CD14-positive monocyte (primary cell): Measurements from ENCODE around the gene NHERF2. TPM values are rescaled to one million over a fixed set of nuclear protein-coding genes. Genes with fewer than 3 reads are reported as not detected.

Experiments used
- DNase-seq, 3 donors: peaks; one replicate each; pipeline ENCODE4 v3.0.0-alpha.2; 2011 to 2022
- H2AFZ ChIP-seq: 2 replicates; pipeline ENCODE4 v1.6.0; 2012; ENCODE audit warnings: mild to moderate bottlenecking, low read depth, low read length, inconsistent platforms; ENCODE audit not compliant: insufficient read depth, poor library complexity, severe bottlenecking
- H3K27ac ChIP-seq, 2 donors: 1 replicate in 1 of 2; 2 replicates in 1 of 2; pipeline ENCODE4 v1.5.1; 2012 to 2013; ENCODE audit warnings: low read length in 2 of 2, control low read depth in 1 of 2, inconsistent platforms in 1 of 2, low read depth in 1 of 2, mild to moderate bottlenecking in 1 of 2
- H3K27me3 ChIP-seq, 2 donors: one replicate each; pipeline versions ENCODE4 v1.6.0 to v1.6.1; 2011 to 2013; ENCODE audit warnings: low read length in 2 of 2; ENCODE audit not compliant: control insufficient read depth in 2 of 2, insufficient read depth in 2 of 2
- H3K36me3 ChIP-seq, 2 donors: replicated peaks in 1 of 2; 1 replicate in 1 of 2; 2 replicates in 1 of 2; pipeline versions ENCODE4 v1.5.1 to v1.6.1; 2012 to 2013; ENCODE audit warnings: low read length in 2 of 2, control low read depth in 1 of 2, inconsistent platforms in 1 of 2, mild to moderate bottlenecking in 1 of 2; ENCODE audit not compliant: insufficient read depth in 2 of 2, control insufficient read depth in 1 of 2
- H3K4me1 ChIP-seq, 2 donors: 1 replicate in 1 of 2; 2 replicates in 1 of 2; pipeline versions ENCODE4 v1.5.1 to v1.6.1; 2012 to 2013; ENCODE audit warnings: low read length in 2 of 2, control low read depth in 1 of 2, inconsistent platforms in 1 of 2, mild to moderate bottlenecking in 1 of 2, moderate library complexity in 1 of 2; ENCODE audit not compliant: insufficient read depth in 2 of 2, control insufficient read depth in 1 of 2
- H3K4me2 ChIP-seq: replicated peaks from 2 replicates; pipeline ENCODE3; 2012; ENCODE audit warnings: low read length, moderate library complexity, mild to moderate bottlenecking; ENCODE audit not compliant: poor library complexity, severe bottlenecking; ENCODE audit errors: extremely low read depth
- H3K4me3 ChIP-seq, 3 experiments: fragments of 200-600 bp in 1 of 3; sonication (generic) in 1 of 3; replicated peaks in 1 of 3; 1 replicate in 2 of 3; 2 replicates in 1 of 3; pipeline ENCODE4 v1.5.1; 2011 to 2013; ENCODE audit warnings: low read length in 3 of 3, mild to moderate bottlenecking in 3 of 3, control low read depth in 2 of 3, low read depth in 2 of 3, inconsistent platforms in 1 of 3, moderate library complexity in 1 of 3
- H3K79me2 ChIP-seq: 2 replicates; pipeline ENCODE4 v1.6.0; 2012; ENCODE audit warnings: mild to moderate bottlenecking, control low read depth, inconsistent platforms, low read length, moderate library complexity; ENCODE audit not compliant: insufficient read depth
- H3K9ac ChIP-seq: 2 replicates; pipeline ENCODE4 v1.6.0; 2017; ENCODE audit warnings: low read length, mild to moderate bottlenecking; ENCODE audit not compliant: insufficient read depth, poor library complexity, severe bottlenecking
- H3K9me3 ChIP-seq, 2 donors: replicated peaks in 1 of 2; 1 replicate in 1 of 2; 2 replicates in 1 of 2; pipeline versions ENCODE4 v1.5.1 to v1.6.1; 2012 to 2013; ENCODE audit warnings: low read length in 2 of 2, control low read depth in 1 of 2; ENCODE audit not compliant: control insufficient read depth in 1 of 2, insufficient read depth in 1 of 2
- H4K20me1 ChIP-seq: 2 replicates; pipeline ENCODE4 v1.6.0; 2012; ENCODE audit warnings: mild to moderate bottlenecking, low read length, control low read depth, moderate library complexity; ENCODE audit not compliant: insufficient read depth
- H3K27ac Mint-ChIP-seq, 7 donors: one replicate each; pipeline ENCODE4 v1.8.0; 2020; ENCODE audit warnings: mild to moderate bottlenecking in 7 of 7, mixed read lengths in 7 of 7, moderate library complexity in 6 of 7, inconsistent platforms in 2 of 7
- H3K27me3 Mint-ChIP-seq, 3 donors: one replicate each; pipeline ENCODE4 v1.8.0; 2021 to 2022; ENCODE audit warnings: low read depth in 3 of 3, mild to moderate bottlenecking in 3 of 3, mixed read lengths in 3 of 3, moderate library complexity in 3 of 3, inconsistent platforms in 1 of 3
- H3K36me3 Mint-ChIP-seq, 2 donors: one replicate each; pipeline ENCODE4 v1.8.0; 2020; ENCODE audit warnings: mixed read lengths in 2 of 2, inconsistent platforms in 1 of 2, mild to moderate bottlenecking in 1 of 2
- H3K4me1 Mint-ChIP-seq: one replicate; pipeline ENCODE4 v1.8.0; 2020; ENCODE audit warnings: mild to moderate bottlenecking, mixed read lengths
- H3K4me3 Mint-ChIP-seq, 2 donors: one replicate each; pipeline ENCODE4 v1.8.0; 2020; ENCODE audit warnings: mild to moderate bottlenecking in 2 of 2, mixed read lengths in 2 of 2, moderate library complexity in 1 of 2
- H3K9me3 Mint-ChIP-seq, 7 donors: one replicate each; pipeline ENCODE4 v1.8.0; 2020 to 2022; ENCODE audit warnings: mixed read lengths in 7 of 7, mild to moderate bottlenecking in 6 of 7, moderate library complexity in 6 of 7, inconsistent platforms in 2 of 7
- WGBS: methylation state at CpG from one replicate; pipeline ENCODE4 v1.1.5; 2013; ENCODE audit warnings: missing lambda C conversion rate; ENCODE audit not compliant: insufficient coverage; 5-methylcytosine and 5-hydroxymethylcytosine counted together
- intact Hi-C, 2 donors: fragments of 100-400 bp; cut with micrococcal nuclease; formaldehyde crosslinking; loops; one replicate each; pipeline versions ENCODE4 v1.15.0 to v1.15.1; 2023
- polyA plus RNA-seq, 3 donors: library from polyadenylated mRNA; depleted of rRNA in 1 of 3; unstranded in 2 of 3; stranded (reverse) in 1 of 3; fragments of 300-500 nt in 2 of 3; fragments of >200 nt in 1 of 3; fragmentation: Illumina TruSeq in 2 of 3; gene quantifications; 1 replicate in 2 of 3; 2 replicates in 1 of 3; pipeline ENCODE4 v1.2.3, GENCODE V29; 2012 to 2021
- TF ChIP-seq, protein P1 (sequence below): fragments of 200-600 bp; IDR thresholded peaks from one replicate; pipeline ENCODE4 v1.8.0; 2022; ENCODE audit warnings: antibody characterized with exemption, mild to moderate bottlenecking

Gene NHERF2
- polyA plus RNA-seq, 3 donors, result 0.66 to 8.2 (median 0.78) TPM

DNA sequence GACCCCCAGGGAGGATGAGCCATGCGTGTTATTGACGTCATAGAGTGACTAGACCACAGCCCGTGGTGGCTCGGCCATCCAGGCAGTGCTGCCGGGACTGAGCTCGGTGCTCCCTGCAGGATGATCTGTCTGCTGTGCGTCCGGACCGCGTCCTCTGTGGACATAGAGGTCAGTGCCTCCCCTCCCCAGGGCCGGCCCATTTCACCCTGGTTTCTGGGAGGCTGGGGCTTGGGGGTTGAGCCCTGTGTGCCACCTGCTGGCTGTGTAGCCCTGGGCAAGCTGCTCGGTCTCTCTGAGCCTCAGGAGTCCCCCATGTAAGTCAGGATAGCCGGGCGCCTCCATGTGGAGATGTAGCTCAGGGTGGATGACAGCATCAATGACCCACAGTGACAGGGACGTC is 29.4 kb downstream of the NHERF2 start:
- Histone ChIP-seq H3K4me1 (no peaks in the 10 kb centered on the region), H3K79me2 (no peaks in the 10 kb centered on the region), H3K4me2 (no peak overlapping the region), H2AFZ (no peak overlapping the region), H4K20me1 (no peaks in the 10 kb centered on the region), H3K36me3 (peaks cover 60 to 91% of the 10 kb centered on the region in 2 donors), H3K9ac (no peak overlapping the region), H3K27me3 (no peaks in the 10 kb centered on the region), H3K4me3 (no peak overlapping the region), H3K9me3 (no peaks in the 10 kb centered on the region), H3K27ac (no peak overlapping the region)
- WGBS, result 95% methylated on average over 14 of the region's 15 CpGs
- H3K4me3 Mint-ChIP-seq, result no peak overlapping the region
- DNase-seq, result no peak
- H3K4me1 Mint-ChIP-seq, result no peaks in the 10 kb centered on the region
- TF ChIP-seq, protein P1, sequence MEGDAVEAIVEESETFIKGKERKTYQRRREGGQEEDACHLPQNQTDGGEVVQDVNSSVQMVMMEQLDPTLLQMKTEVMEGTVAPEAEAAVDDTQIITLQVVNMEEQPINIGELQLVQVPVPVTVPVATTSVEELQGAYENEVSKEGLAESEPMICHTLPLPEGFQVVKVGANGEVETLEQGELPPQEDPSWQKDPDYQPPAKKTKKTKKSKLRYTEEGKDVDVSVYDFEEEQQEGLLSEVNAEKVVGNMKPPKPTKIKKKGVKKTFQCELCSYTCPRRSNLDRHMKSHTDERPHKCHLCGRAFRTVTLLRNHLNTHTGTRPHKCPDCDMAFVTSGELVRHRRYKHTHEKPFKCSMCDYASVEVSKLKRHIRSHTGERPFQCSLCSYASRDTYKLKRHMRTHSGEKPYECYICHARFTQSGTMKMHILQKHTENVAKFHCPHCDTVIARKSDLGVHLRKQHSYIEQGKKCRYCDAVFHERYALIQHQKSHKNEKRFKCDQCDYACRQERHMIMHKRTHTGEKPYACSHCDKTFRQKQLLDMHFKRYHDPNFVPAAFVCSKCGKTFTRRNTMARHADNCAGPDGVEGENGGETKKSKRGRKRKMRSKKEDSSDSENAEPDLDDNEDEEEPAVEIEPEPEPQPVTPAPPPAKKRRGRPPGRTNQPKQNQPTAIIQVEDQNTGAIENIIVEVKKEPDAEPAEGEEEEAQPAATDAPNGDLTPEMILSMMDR, result no peak
- no peaks in the 10 kb centered on the region for H3K9me3 Mint-ChIP-seq
- H3K36me3 Mint-ChIP-seq, result peaks cover 71 to 91% of the 10 kb centered on the region in 2 donors
- no peaks in the 10 kb centered on the region for H3K27me3 Mint-ChIP-seq
- H3K27ac Mint-ChIP-seq, result no peak overlapping the region
- intact Hi-C loops, result no loop called here

DNA sequence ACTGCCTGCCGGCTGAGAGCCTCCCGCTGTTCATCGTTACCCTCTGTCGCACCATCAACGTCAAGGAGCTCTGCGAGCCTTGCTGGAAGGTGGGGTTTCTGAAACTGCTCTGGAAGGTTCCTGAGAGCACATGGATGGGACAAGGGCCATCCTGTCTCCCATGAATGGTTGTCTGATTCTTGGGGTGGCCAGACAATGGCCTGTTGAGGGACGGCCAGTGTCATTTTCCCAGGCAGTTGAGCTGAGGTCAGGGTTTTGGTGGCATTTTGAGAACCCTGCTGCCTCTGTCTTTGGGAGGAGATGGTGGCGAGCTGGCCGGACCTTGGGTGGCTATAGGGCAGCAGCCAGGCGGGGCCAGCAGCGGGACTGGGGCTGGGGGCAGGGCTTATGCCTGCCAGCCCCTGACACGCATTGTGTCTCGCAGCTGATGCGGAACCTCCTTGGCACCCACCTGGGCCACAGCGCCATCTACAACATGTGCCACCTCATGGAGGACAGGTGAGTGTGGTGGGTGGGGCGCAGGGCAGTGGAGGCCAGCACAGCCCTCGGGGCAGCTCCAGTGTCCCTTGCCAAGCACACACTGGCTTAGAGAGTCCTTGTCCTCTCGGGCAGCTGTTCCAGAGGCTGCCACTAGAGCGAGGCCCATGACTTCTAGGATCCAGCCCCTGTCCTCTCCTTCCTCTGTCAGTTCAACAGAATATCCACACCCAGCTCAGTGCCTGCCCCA is 30.1 kb downstream of the NHERF2 start:
- no peaks in the 10 kb centered on the region for H3K9me3 Mint-ChIP-seq
- TF ChIP-seq, protein P1, result no peak
- Histone ChIP-seq H3K79me2 (no peaks in the 10 kb centered on the region), H3K36me3 (peaks cover 65 to 91% of the 10 kb centered on the region in 2 donors), H3K27me3 (no peaks in the 10 kb centered on the region), H4K20me1 (no peaks in the 10 kb centered on the region), H3K4me1 (no peaks in the 10 kb centered on the region), H3K9ac (no peak overlapping the region), H3K4me2 (no peak overlapping the region), H2AFZ (no peak overlapping the region), H3K9me3 (no peaks in the 10 kb centered on the region), H3K27ac (no peak overlapping the region), H3K4me3 (no peak overlapping the region)
- peaks cover 67 to 89% of the 10 kb centered on the region in 2 donors for H3K36me3 Mint-ChIP-seq
- DNase-seq, result no peak
- intact Hi-C loops, result no loop called here
- H3K4me3 Mint-ChIP-seq, result no peak overlapping the region
- 97% methylated on average over 14 of the region's 19 CpGs for WGBS
- H3K4me1 Mint-ChIP-seq, result no peaks in the 10 kb centered on the region
- H3K27me3 Mint-ChIP-seq, result no peaks in the 10 kb centered on the region
- H3K27ac Mint-ChIP-seq, result peak overlapping the region in 1 of 7 donors; percentile 19
